Loucy (cell line): ENCODE data around the gene CAPS.

Experiments used
- H2AFZ ChIP-seq: fragments of 200-600 bp; sonication (generic); 2 replicates; pipeline ENCODE4 v1.6.0; 2016; ENCODE audit warnings: antibody characterized with exemption, mild to moderate bottlenecking, low read length, moderate library complexity
- H3F3A ChIP-seq: fragments of 200-600 bp; 2 replicates; pipeline ENCODE4 v1.6.0; 2016; ENCODE audit warnings: antibody characterized with exemption, low read depth, mild to moderate bottlenecking
- H3K27me3 ChIP-seq: fragments of 200-600 bp; sonication (generic); 2 replicates; pipeline ENCODE4 v1.6.1; 2014; ENCODE audit warnings: low read length, mild to moderate bottlenecking; ENCODE audit not compliant: insufficient read depth, poor library complexity, severe bottlenecking
- H3K36me3 ChIP-seq: fragments of 200-600 bp; sonication (generic); 2 replicates; pipeline ENCODE4 v1.6.1; 2016; ENCODE audit warnings: low read length; ENCODE audit not compliant: insufficient read depth
- H3K4me1 ChIP-seq: fragments of 200-600 bp; sonication (generic); 2 replicates; pipeline ENCODE4 v1.5.1; 2014; ENCODE audit warnings: low read length, mild to moderate bottlenecking; ENCODE audit not compliant: insufficient read depth, poor library complexity, severe bottlenecking
- H3K4me2 ChIP-seq: fragments of 200-600 bp; sonication (generic); 2 replicates; pipeline ENCODE4 v1.6.0; 2014; ENCODE audit warnings: antibody characterized with exemption, low read length, low read depth, mild to moderate bottlenecking; ENCODE audit not compliant: poor library complexity, severe bottlenecking
- H3K4me3 ChIP-seq: fragments of 200-600 bp; sonication (generic); 2 replicates; pipeline ENCODE4 v1.5.1; 2014; ENCODE audit warnings: low read length, mild to moderate bottlenecking, mixed read lengths; ENCODE audit not compliant: poor library complexity, severe bottlenecking
- H3K79me2 ChIP-seq: fragments of 200-600 bp; sonication (generic); 2 replicates; pipeline ENCODE4 v1.6.1; 2014; ENCODE audit warnings: low read length; ENCODE audit not compliant: insufficient read depth
- H3K9ac ChIP-seq: fragments of 200-600 bp; sonication (generic); 2 replicates; pipeline ENCODE4 v1.6.0; 2014; ENCODE audit warnings: mild to moderate bottlenecking, low read depth, low read length, moderate library complexity; ENCODE audit not compliant: poor library complexity, severe bottlenecking
- H3K9me2 ChIP-seq: fragments of 200-600 bp; sonication (generic); replicated peaks from 2 replicates; pipeline ENCODE4 v1.6.1; 2016; ENCODE audit warnings: low read depth, low read length, mixed read lengths
- H3K9me3 ChIP-seq: fragments of 200-600 bp; sonication (generic); 2 replicates; pipeline ENCODE4 v1.6.1; 2014; ENCODE audit warnings: mild to moderate bottlenecking, antibody characterized with exemption, low read length, low read depth; ENCODE audit not compliant: insufficient read depth
- H4K20me1 ChIP-seq: fragments of 200-600 bp; sonication (generic); 2 replicates; pipeline ENCODE4 v1.6.0; 2014; ENCODE audit warnings: antibody characterized with exemption, low read length, mild to moderate bottlenecking; ENCODE audit not compliant: insufficient read depth, poor library complexity, severe bottlenecking
- CTCF ChIP-seq: fragments of 200-600 bp; sonication (generic); conservative IDR thresholded peaks from 2 replicates; pipeline ENCODE4 v1.5.1; 2014; ENCODE audit warnings: mild to moderate bottlenecking, antibody characterized with exemption, low read length
- EZH2phosphoT487 ChIP-seq: fragments of 200-600 bp; IDR thresholded peaks from 2 replicates; pipeline ENCODE4 v1.6.1; 2018; ENCODE audit warnings: antibody characterized with exemption, mild to moderate bottlenecking, moderate library complexity, borderline replicate concordance

Gene CAPS

DNA sequence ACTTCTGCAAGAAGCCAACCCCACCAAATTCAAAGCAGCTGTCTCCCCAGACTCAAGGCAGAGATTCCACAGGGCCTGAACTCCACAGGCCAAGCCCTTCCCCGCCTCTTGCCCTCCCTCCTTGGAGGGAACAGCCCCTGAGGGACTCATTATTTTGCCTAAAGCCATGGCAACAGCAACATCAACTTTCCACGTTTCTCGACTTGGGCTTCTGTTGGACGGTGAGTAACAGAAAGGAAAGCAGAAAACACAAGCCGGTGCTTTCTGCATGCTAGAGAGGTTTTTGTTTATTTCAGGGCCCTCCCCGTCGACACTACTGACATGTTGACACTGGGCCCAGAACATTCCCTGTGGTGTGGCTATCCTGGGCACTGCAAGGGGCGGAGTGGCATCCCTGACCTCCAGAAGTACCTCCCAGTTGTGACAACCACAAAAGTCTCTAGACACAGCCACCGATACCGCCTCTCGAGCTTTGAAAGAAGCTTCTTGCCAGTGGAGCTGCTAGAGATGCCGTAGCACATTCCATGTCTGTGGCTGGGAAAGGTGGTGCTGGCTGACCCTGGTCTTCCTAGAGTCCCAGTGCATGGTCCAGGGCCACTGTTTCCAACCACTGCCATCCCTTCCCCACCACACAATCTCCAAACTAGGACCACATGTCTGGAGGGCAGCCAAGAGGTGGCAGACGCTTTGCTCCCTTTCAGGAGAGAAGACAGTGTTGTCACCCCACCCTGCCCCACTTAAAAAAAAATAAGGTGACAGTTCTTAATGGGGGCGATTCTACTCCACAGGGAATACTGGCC is 12.8 kb downstream of the CAPS start:
- TF ChIP-seq CTCF: no peak
- no peak for TF ChIP-seq EZH2phosphoT487
- Histone ChIP-seq H3K9me2 (no peaks in the 10 kb centered on the region), H3K4me1 (no peaks in the 10 kb centered on the region), H3F3A (no peaks in the 10 kb centered on the region), H4K20me1 (no peaks in the 10 kb centered on the region), H3K9ac (no peak overlapping the region), H3K27me3 (no peaks in the 10 kb centered on the region), H3K36me3 (peaks cover 97% of the 10 kb centered on the region; the same call in 1 of the 2 replicates), H3K79me2 (no peaks in the 10 kb centered on the region), H3K9me3 (no peaks in the 10 kb centered on the region), H2AFZ (no peak overlapping the region), H3K4me3 (no peak overlapping the region), H3K4me2 (no peak overlapping the region)

DNA sequence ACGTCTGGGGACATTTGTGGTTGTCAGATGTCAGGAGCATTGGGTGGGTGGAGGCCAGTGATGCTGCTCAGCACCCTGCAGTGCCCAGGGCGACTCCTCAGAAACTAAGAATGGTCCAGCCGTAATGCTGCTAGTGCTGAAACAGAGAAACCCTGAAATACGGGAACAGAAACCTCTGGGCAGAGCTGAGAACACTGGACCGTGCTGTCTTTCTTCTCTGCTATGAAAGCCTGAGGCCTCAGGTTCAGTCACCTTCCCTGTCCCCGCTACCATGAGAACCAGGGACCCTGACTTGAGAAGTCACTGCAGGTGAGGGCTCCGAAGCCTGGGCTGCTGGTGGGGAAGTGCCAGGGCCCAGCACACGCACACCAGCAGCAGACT is 13.4 kb downstream of the CAPS start:
- H3K9me3 ChIP-seq: no peaks in the 10 kb centered on the region
- no peak for TF ChIP-seq CTCF
- no peak for TF ChIP-seq EZH2phosphoT487
- H3K4me3 ChIP-seq: no peak overlapping the region
- no peak overlapping the region for H3K9ac ChIP-seq
- no peaks in the 10 kb centered on the region for H3K27me3 ChIP-seq
- H3K79me2 ChIP-seq: no peaks in the 10 kb centered on the region
- no peak overlapping the region for H3K4me2 ChIP-seq
- no peaks in the 10 kb centered on the region for H4K20me1 ChIP-seq
- H3K4me1 ChIP-seq: no peaks in the 10 kb centered on the region
- H3K36me3 ChIP-seq: peaks cover 96% of the 10 kb centered on the region; the same call in 1 of the 2 replicates
- no peaks in the 10 kb centered on the region for H3F3A ChIP-seq
- H2AFZ ChIP-seq: no peak overlapping the region
- H3K9me2 ChIP-seq: no peaks in the 10 kb centered on the region

DNA sequence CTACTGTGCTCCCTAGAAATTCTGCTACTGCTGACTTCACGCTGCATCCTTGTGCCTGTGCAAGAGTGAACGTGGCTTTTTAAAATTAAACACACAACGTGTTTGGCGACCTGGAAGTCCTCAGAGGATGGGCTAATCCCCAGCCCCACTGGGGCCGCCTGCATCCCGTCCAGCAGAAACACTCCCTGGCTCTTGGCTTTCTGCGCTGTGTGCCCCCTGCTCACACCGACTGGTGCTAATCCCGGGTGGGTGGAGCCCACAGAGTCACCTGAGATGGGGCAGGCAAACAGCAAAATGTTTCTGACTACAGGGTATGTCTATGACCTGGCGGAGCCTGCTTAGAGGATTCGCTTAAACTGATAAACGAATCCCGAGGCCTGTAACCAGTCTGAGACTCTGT is 15.1 kb downstream of the CAPS start:
- H2AFZ ChIP-seq: no peak overlapping the region
- H3K9me3 ChIP-seq: no peaks in the 10 kb centered on the region
- no peaks in the 10 kb centered on the region for H3K4me1 ChIP-seq
- TF ChIP-seq EZH2phosphoT487: no peak
- no peak for TF ChIP-seq CTCF
- H4K20me1 ChIP-seq: no peaks in the 10 kb centered on the region
- no peaks in the 10 kb centered on the region for H3F3A ChIP-seq
- no peaks in the 10 kb centered on the region for H3K27me3 ChIP-seq
- H3K79me2 ChIP-seq: no peaks in the 10 kb centered on the region; the same call in 1 of the 2 replicates
- no peak overlapping the region for H3K9ac ChIP-seq
- peaks cover 93% of the 10 kb centered on the region; the same call in 1 of the 2 replicates for H3K36me3 ChIP-seq
- no peak overlapping the region for H3K4me3 ChIP-seq
- no peak overlapping the region for H3K4me2 ChIP-seq
- H3K9me2 ChIP-seq: no peaks in the 10 kb centered on the region
